Stomach (tissue), 9 donors: Measurements from ENCODE around the gene RIN1. TPM values are rescaled to one million over a fixed set of nuclear protein-coding genes. Genes with fewer than 3 reads are reported as not detected.

Experiments used
- DNase-seq, 2 donors: peaks; one replicate each; pipeline versions ENCODE4 v3.0.0 to v3.0.0-alpha.2; 2013 to 2019
- H3K27ac ChIP-seq, 5 donors: fragments of 200-600 bp in 4 of 5; sonication (generic) in 4 of 5; one replicate each; pipeline ENCODE4 v1.5.1; 2013 to 2019; ENCODE audit warnings: mild to moderate bottlenecking in 1 of 5, moderate library complexity in 1 of 5
- H3K27me3 ChIP-seq, 3 donors: fragments of 200-600 bp; sonication (generic); one replicate each; pipeline ENCODE4 v1.5.1; 2017 to 2019; ENCODE audit warnings: mixed run types in 1 of 3
- H3K36me3 ChIP-seq, 4 donors: fragments of 200-600 bp; sonication (generic); 1 replicate in 3 of 4; 2 replicates in 1 of 4; pipeline ENCODE4 v1.5.1; 2016 to 2019
- H3K4me1 ChIP-seq, 4 donors: fragments of 200-600 bp; sonication (generic); one replicate each; pipeline ENCODE4 v1.5.1; 2016 to 2019
- H3K4me3 ChIP-seq, 4 donors: fragments of 200-600 bp; sonication (generic) in 3 of 4; one replicate each; pipeline ENCODE4 v1.5.1; 2016 to 2019; ENCODE audit warnings: mild to moderate bottlenecking in 1 of 4
- H3K9me3 ChIP-seq, 4 donors: fragments of 200-600 bp; sonication (generic); one replicate each; pipeline ENCODE4 v1.5.1; 2016 to 2019
- CTCF ChIP-seq, 7 experiments: fragments of 450-650 bp in 4 of 7; fragments of 200-600 bp in 3 of 7; sonication (generic) in 3 of 7; IDR thresholded peaks; one replicate each; pipeline ENCODE4 v1.5.1; 2016 to 2019; ENCODE audit warnings: antibody characterized with exemption in 7 of 7, control low read depth in 2 of 7, mild to moderate bottlenecking in 1 of 7
- EP300 ChIP-seq: sonication (generic); formaldehyde crosslinking; IDR thresholded peaks from one replicate; pipeline ENCODE4 v1.6.1; 2017; ENCODE audit warnings: antibody characterized with exemption
- POLR2A ChIP-seq, 4 donors: fragments of 450-650 bp; IDR thresholded peaks; one replicate each; pipeline ENCODE4 v1.6.1; 2016; ENCODE audit warnings: antibody characterized with exemption in 4 of 4, control low read depth in 2 of 4, mild to moderate bottlenecking in 1 of 4, moderate library complexity in 1 of 4
- POLR2AphosphoS5 ChIP-seq, 3 donors: sonication (generic); formaldehyde crosslinking; IDR thresholded peaks; one replicate each; pipeline ENCODE4 v1.6.1; 2016; ENCODE audit warnings: antibody characterized with exemption in 3 of 3
- WGBS, 5 donors: extraction: QIAGEN DNeasy Blood & Tissue Kit in 3 of 5; methylation state at CpG; one replicate each; pipeline versions ENCODE4 v1.1.5 to v1.1.7; 2013 to 2018; 5-methylcytosine and 5-hydroxymethylcytosine counted together
- intact Hi-C: fragments of 100-400 bp; cut with DNase I; formaldehyde crosslinking; loops from one replicate; pipeline ENCODE4 v1.15.1; 2023; ENCODE audit warnings: low total_unique reads
- polyA plus RNA-seq, 3 donors: library from polyadenylated mRNA; stranded (reverse); fragments of 200-250 nt; gene quantifications; one replicate each; pipeline ENCODE4 v1.2.3, GENCODE V29; 2013
- total RNA-seq, 5 donors: library from RNA; depleted of rRNA; stranded (reverse); fragments of >200 nt; gene quantifications; one replicate each; pipeline versions ENCODE4 v1.1.0 to v1.2.3, GENCODE V29; 2014 to 2016
- donor health status: healthy with polysubstance abuse.
- donor health status: Bipolar disorder and iron deficiency.
- donor health status: healthy.

RIN1 gene
- total and polyA plus RNA-seq, 8 donors: 0.58 to 26.4 (median 9.2) TPM

DNA sequence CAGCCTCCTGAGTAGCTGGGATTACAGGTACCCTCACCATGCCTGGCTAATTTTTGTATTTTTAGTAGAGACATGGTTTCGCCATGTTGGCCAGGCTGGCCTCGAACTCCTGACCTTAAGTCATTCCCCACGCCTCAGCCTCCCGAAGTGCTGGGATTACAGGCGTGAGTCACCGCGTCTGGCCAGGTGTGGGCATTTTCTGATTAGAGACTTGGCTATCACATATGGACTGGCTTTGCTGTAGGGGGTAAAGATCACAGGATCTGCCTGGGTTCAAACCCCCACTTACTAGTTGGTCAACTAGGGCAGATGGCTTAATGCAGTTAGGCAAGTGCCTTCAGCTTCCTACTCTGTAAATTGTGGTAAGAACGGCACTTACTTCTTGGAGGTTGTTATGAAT, 25.9 kb downstream of the RIN1 start:
- no peak overlapping the region for H3K27ac ChIP-seq
- no peak for TF ChIP-seq POLR2AphosphoS5 (IDR thresholded peaks at IDR 0.05)
- H3K9me3 ChIP-seq: no peaks in the 10 kb centered on the region
- H3K4me1 ChIP-seq: peaks cover 16 to 32% (median 28%) of the 10 kb centered on the region in 4 donors
- no peaks in the 10 kb centered on the region for H3K27me3 ChIP-seq
- no peak for DNase-seq
- intact Hi-C loops: loop anchor here (10.0 kb wide), 1 partner anchor 74 kb away; no protein-coding TSS in a partner anchor
- H3K36me3 ChIP-seq: no peaks in the 10 kb centered on the region
- 51 to 77% (median 63%) methylated on average over 8 of the region's 8 CpGs for WGBS, 5 donors
- H3K4me3 ChIP-seq: no peak overlapping the region

- WGBS, 5 donors: 59 to 83% (median 75%) methylated on average over 3 of the region's 3 CpGs
- H3K27me3 ChIP-seq: no peaks in the 10 kb centered on the region
- no peak for DNase-seq
- H3K36me3 ChIP-seq: no peaks in the 10 kb centered on the region
- intact Hi-C loops: no loop called here
- TF ChIP-seq EP300 (no peak), POLR2AphosphoS5 (IDR thresholded peaks at IDR 0.05) (no peak), CTCF (IDR thresholded peaks at IDR 0.05) (no peak), POLR2A (IDR thresholded peaks at IDR 0.05) (no peak)
- H3K9me3 ChIP-seq: no peaks in the 10 kb centered on the region
- no peak overlapping the region for H3K27ac ChIP-seq
- no peak overlapping the region for H3K4me3 ChIP-seq
- peaks cover 12 to 24% (median 20%) of the 10 kb centered on the region in 4 donors for H3K4me1 ChIP-seq
Measured at GRCh38 chr11:66309475-66309874, 26.8 kb downstream of the RIN1 start.

DNA sequence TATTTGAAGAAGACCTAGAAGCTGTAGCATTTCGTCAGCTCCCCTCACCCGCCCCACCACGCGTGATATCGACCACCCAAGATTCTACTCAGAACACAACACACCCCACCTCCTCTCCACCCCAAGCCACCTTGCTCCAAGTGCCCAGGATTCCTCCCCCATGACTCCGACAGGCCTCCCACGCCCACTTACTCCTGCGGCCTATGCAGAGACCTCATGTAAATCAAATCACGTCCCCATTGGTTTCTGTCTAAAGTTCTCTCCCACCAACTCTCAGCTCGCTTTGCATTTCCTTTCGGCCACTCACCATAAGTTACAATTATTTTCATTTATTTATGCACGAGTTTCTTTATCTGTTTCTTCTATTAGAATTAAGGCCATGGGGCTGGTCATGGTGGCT, 33.6 kb downstream of the RIN1 start:
- Histone ChIP-seq H3K9me3 (no peaks in the 10 kb centered on the region), H3K4me3 (no peak overlapping the region), H3K27ac (no peak overlapping the region), H3K36me3 (no peaks in the 10 kb centered on the region), H3K27me3 (no peaks in the 10 kb centered on the region), H3K4me1 (no peaks in the 10 kb centered on the region)
- intact Hi-C loops: no loop called here
- 87 to 92% (median 88%) methylated on average over 12 of the region's 12 CpGs for WGBS, 5 donors
- TF ChIP-seq CTCF (IDR thresholded peaks at IDR 0.05) (no peak), EP300 (no peak), POLR2AphosphoS5 (IDR thresholded peaks at IDR 0.05) (no peak), POLR2A (IDR thresholded peaks at IDR 0.05) (no peak)
- DNase-seq: no peak

GRCh38 chr11:66299186-66299585, 37.0 kb downstream of the RIN1 start:
- H3K27me3 ChIP-seq: peaks cover 0 to 22% (median 0%) of the 10 kb centered on the region in 3 donors
- H3K27ac ChIP-seq: no peak overlapping the region
- no peak for DNase-seq
- no peaks in the 10 kb centered on the region for H3K4me1 ChIP-seq
- intact Hi-C loops: no loop called here
- no peaks in the 10 kb centered on the region for H3K9me3 ChIP-seq
- TF ChIP-seq CTCF (IDR thresholded peaks at IDR 0.05) (no peak), POLR2AphosphoS5 (IDR thresholded peaks at IDR 0.05) (no peak), EP300 (no peak), POLR2A (IDR thresholded peaks at IDR 0.05) (no peak)
- H3K4me3 ChIP-seq: no peak overlapping the region
- 34 to 66% (median 50%) methylated on average over 2 to 3 of the region's 3 CpGs for WGBS, 5 donors
- H3K36me3 ChIP-seq: no peaks in the 10 kb centered on the region

- WGBS, 5 donors: 50 to 57% (median 56%) methylated on average over 8 of the region's 8 CpGs
- H3K4me1 ChIP-seq: peaks cover 0 to 7% (median 3%) of the 10 kb centered on the region in 4 donors
- DNase-seq: no peak
- no peaks in the 10 kb centered on the region for H3K36me3 ChIP-seq
- TF ChIP-seq CTCF (IDR thresholded peaks at IDR 0.05) (no peak), EP300 (no peak), POLR2AphosphoS5 (IDR thresholded peaks at IDR 0.05) (no peak), POLR2A (IDR thresholded peaks at IDR 0.05) (no peak)
- no peak overlapping the region for H3K4me3 ChIP-seq
- intact Hi-C loops: no loop called here
- H3K27me3 ChIP-seq: peaks cover 0 to 38% (median 5%) of the 10 kb centered on the region in 3 donors
- no peak overlapping the region for H3K27ac ChIP-seq
- H3K9me3 ChIP-seq: no peaks in the 10 kb centered on the region
Measured at GRCh38 chr11:66297610-66298009, 38.6 kb downstream of the RIN1 start.
